ENCODE results near the gene TDRD3. TPM values are rescaled to one million over a fixed set of nuclear protein-coding genes. Genes with fewer than 3 reads are reported as not detected.

TDRD3 gene
- total RNA-seq = 7.6 and 18.3 TPM in 2 replicates

GRCh38 chr13:60396783-60397703 is at the start of gene TDRD3:
TDRD3 (plus strand) TSS chr13:60397220; CDS start chr13:60397365, 145 bp downstream.

Other genes starting within 250 kb of the TDRD3 start
- 16.0 and 18.1 TPM in 2 replicates for gene DIAPH3, start 233.3 kb upstream of the TDRD3 start, total RNA-seq

Measured in epithelial cell of alveolus of lung (primary cell).